Right lobe of liver (tissue), 6 donors: ENCODE results near the gene RGS10. TPM values are rescaled to one million over a fixed set of nuclear protein-coding genes. Genes with fewer than 3 reads are reported as not detected.

Source experiments
- ATAC-seq, 4 donors: fragments of 200-7000 bp; cut with Tn5 transposase; one replicate each; pipeline ENCODE4 v1.9.1; 2020; ENCODE audit warnings: mild to moderate bottlenecking in 4 of 4, moderate library complexity in 4 of 4
- DNase-seq, 3 donors: peaks; one replicate each; pipeline ENCODE4 v3.0.0-alpha.2; 2020
- H3K27ac ChIP-seq, 3 donors: fragments of 200-600 bp; one replicate each; pipeline ENCODE4 v1.8.0; 2022
- H3K27me3 ChIP-seq, 2 donors: fragments of 200-600 bp; one replicate each; pipeline ENCODE4 v1.8.0; 2022
- H3K36me3 ChIP-seq, 4 donors: fragments of 200-600 bp; sonication (generic) in 1 of 4; one replicate each; pipeline versions ENCODE4 v1.5.1 to v1.8.0; 2017 to 2022; ENCODE audit warnings: control low read depth in 1 of 4
- H3K4me1 ChIP-seq, 4 donors: fragments of 200-600 bp; sonication (generic) in 1 of 4; one replicate each; pipeline versions ENCODE4 v1.5.1 to v1.8.0; 2017 to 2022; ENCODE audit warnings: control low read depth in 1 of 4
- H3K4me3 ChIP-seq, 3 donors: fragments of 200-600 bp; one replicate each; pipeline ENCODE4 v1.8.0; 2022
- H3K9me3 ChIP-seq, 4 donors: fragments of 200-600 bp; sonication (generic) in 1 of 4; one replicate each; pipeline versions ENCODE4 v1.5.1 to v1.8.0; 2017 to 2022; ENCODE audit warnings: control low read depth in 1 of 4
- CTCF ChIP-seq, 4 donors: fragments of 200-600 bp in 3 of 4; fragments of 450-650 bp in 1 of 4; IDR thresholded peaks; one replicate each; pipeline versions ENCODE4 v1.5.1 to v1.8.0; 2016 to 2022; ENCODE audit warnings: antibody characterized with exemption in 4 of 4, mild to moderate bottlenecking in 2 of 4
- POLR2A ChIP-seq: fragments of 450-650 bp; IDR thresholded peaks from one replicate; pipeline ENCODE4 v1.6.1; 2017; ENCODE audit warnings: antibody characterized with exemption, mild to moderate bottlenecking
- WGBS: methylation state at CpG from one replicate; pipeline ENCODE4 v1.1.6; 2018; ENCODE audit warnings: low coverage, low lambda C conversion rate; ENCODE audit not compliant: insufficient coverage; ENCODE audit errors: missing lambda C conversion rate; 5-methylcytosine and 5-hydroxymethylcytosine counted together
- intact Hi-C, 2 donors: fragments of 100-400 bp; cut with DNase I; formaldehyde crosslinking; loops; one replicate each; pipeline versions ENCODE4 v1.11.2 to v1.14.1; 2022
- total RNA-seq, 6 experiments: library from RNA; depleted of rRNA in 2 of 6; stranded (reverse); fragments of >200 nt in 2 of 6; fragmentation: NEBNext Ultra II Directional in 3 of 6; extraction: Animal tissue kit (Norgen Biotek cat#: 25700) in 3 of 6; gene quantifications; one replicate each; pipeline versions ENCODE4 v1.1.0 to v1.2.4, GENCODE V29; 2016 to 2023
- donor health status: DM: no; HTN: yes; CAD: no.
- donor health status: DM: no; HTN: no; CAD: no.
- donor health status: DM: no; HTN: no; CAD: no.
- donor health status: DM: no; HTN: yes; CAD: no.
- donor health status: DM: no; HTN: yes; CAD: no.

The RGS10 gene
- total RNA-seq, 6 experiments from 2014 or later: 0.95 to 5.2 (median 3.7) TPM

DNA sequence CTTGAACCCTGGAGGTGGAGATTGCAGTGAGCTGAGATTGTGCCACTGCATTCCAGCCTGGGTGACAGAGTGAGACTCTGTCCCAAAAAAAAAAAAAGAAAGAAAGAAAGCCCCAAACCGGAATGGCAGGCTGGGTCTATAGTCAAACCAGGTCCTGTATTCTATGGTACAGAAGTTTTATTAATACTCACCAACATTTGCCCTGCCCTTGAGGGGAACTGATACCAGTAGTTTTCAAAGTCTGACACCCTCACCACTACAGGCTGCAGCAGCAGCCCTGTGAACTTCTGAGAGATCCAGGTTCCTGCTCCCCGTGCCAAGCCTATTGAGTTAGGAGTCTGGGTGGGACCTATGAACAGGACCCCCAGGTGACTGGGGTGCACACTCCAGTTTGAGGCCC lies 80.6 kb downstream of the RGS10 start:
- 88% methylated on average over 1 of the region's 2 CpGs for WGBS

GRCh38 chr10:119461380-119461779 lies 81.1 kb downstream of the RGS10 start:
- DNase-seq (no peak), ATAC-seq (no peak)
- no peaks in the 10 kb centered on the region for H3K27me3 ChIP-seq
- H3K9me3 ChIP-seq: no peaks in the 10 kb centered on the region
- no CpG with 5 or more reads among the region's 3 CpGs for WGBS
- H3K36me3 ChIP-seq: no peaks in the 10 kb centered on the region
- no peaks in the 10 kb centered on the region for H3K4me1 ChIP-seq
- H3K27ac ChIP-seq: no peak overlapping the region
- TF ChIP-seq CTCF (IDR thresholded peaks at IDR 0.05) (no peak), POLR2A (no peak)
- intact Hi-C loops: no loop called here
- H3K4me3 ChIP-seq: no peak overlapping the region

More for the DNA sequence above, 80.6 kb downstream of the RGS10 start:
- Histone ChIP-seq H3K4me1 (no peaks in the 10 kb centered on the region), H3K27ac (no peak overlapping the region), H3K27me3 (no peaks in the 10 kb centered on the region), H3K4me3 (no peak overlapping the region), H3K36me3 (no peaks in the 10 kb centered on the region), H3K9me3 (no peaks in the 10 kb centered on the region)
- no peak for DNase-seq
- no peak for ATAC-seq
- intact Hi-C loops: no loop called here
- TF ChIP-seq CTCF (IDR thresholded peaks at IDR 0.05) (no peak), POLR2A (no peak)

DNA sequence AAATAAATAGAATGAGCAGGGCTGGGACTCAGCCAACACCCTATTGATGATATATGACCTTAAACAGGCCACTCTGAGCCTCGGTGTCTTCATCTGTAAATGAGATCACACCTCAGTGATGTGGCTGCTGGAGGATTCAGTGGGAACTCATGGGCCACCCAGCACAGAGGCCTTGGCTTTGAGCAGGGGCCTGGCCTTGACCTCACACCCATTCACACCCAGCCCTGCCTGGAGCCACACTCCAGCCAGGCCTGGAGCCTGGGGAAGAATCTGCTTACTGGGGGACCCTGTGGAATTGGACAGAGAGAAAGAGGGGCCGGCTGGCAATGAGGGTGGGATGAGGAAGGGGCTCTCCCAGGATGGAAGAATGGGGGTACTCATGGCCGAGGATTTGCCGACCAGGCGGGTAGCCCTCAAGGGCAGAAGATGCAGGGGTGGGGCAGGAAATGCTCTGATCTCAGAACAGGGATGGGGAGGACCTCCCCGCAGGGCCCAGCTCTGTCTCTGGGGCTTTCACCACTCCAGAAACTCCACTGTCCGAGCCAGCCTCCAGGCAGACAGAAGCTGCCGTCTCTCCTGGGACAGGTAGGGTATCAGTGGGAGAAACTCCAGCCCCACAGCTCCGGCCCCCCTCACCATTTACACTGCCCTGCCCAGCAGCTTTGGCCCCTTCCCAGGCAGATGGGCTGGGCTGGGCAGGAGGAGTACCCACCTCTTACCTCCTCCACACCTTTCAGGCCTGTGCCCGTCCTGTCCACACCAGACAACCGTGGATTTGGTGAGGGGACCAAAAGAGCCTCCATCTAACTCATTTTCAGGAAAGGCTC lies 81.9 kb downstream of the RGS10 start:
- intact Hi-C loops: no loop called here
- H3K4me3 ChIP-seq: no peak overlapping the region
- no peak for ATAC-seq
- no peaks in the 10 kb centered on the region for H3K36me3 ChIP-seq
- H3K27me3 ChIP-seq: no peaks in the 10 kb centered on the region
- H3K27ac ChIP-seq: no peak overlapping the region
- no peaks in the 10 kb centered on the region for H3K4me1 ChIP-seq
- H3K9me3 ChIP-seq: no peaks in the 10 kb centered on the region
- 49% methylated on average over 3 of the region's 11 CpGs for WGBS
- TF ChIP-seq CTCF (IDR thresholded peaks at IDR 0.05) (no peak), POLR2A (no peak)
- DNase-seq: no peak

DNA sequence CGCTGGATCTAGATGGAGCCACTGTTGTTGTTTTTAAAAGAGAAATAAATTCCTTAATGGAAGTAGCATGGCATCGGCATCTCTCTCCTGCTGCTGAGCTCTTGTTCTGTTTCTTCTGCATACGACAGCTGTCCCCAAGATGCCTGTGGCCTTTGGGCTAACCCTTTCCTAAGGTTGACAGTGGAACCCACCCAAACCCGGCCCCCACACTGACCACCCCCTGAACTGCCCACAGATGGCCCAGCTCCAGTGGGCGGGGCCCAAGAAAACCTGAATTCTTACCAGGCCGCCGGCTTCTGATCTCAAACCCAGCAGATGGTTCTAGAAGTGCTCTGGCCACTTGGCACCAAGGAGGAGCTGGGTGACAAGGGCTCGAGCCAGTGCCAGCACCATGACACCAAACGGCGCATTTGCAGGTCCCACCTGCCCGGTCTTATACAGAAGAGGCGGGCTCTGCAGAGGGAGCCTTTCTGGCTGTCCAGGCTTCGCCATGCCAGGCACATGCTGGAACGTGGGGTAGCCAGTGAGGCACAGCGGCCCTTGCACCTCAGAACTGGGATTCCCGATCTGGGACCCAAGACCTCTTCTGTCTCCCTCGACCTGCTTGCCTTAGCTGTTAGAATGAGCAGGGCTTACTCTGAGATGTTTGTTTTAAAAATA lies 82.7 kb downstream of the RGS10 start:
- intact Hi-C loops: no loop called here
- DNase-seq (no peak), ATAC-seq (no peak)
- H3K4me3 ChIP-seq: no peak overlapping the region
- 92% methylated on average over 9 of the region's 17 CpGs for WGBS
- H3K4me1 ChIP-seq: no peaks in the 10 kb centered on the region
- no peaks in the 10 kb centered on the region for H3K27me3 ChIP-seq
- no peaks in the 10 kb centered on the region for H3K36me3 ChIP-seq
- H3K27ac ChIP-seq: no peak overlapping the region
- TF ChIP-seq CTCF (IDR thresholded peaks at IDR 0.05) (no peak), POLR2A (no peak)
- no peaks in the 10 kb centered on the region for H3K9me3 ChIP-seq
